Neuron (in vitro differentiated cells): ENCODE data around the gene ATR.
A peak's percentile ranks its signal among the peaks of the same experiment; 100 is the strongest.
"Not testable (repeated sequence)": the region's sequence is repeated elsewhere in the genome, so short reads cannot be mapped to it uniquely, and the experiment has no call there.

Source experiments
- H2AFZ ChIP-seq: one replicate; pipeline ENCODE4 v1.6.1; 2013; ENCODE audit warnings: low read depth, mild to moderate bottlenecking, inconsistent platforms, low read length, moderate library complexity
- H3K27me3 ChIP-seq: one replicate; pipeline ENCODE4 v1.6.1; 2013; ENCODE audit warnings: low read length; ENCODE audit not compliant: insufficient read depth
- H3K36me3 ChIP-seq: one replicate; pipeline ENCODE4 v1.6.1; 2013; ENCODE audit warnings: low read length; ENCODE audit not compliant: insufficient read depth
- H3K4me1 ChIP-seq: one replicate; pipeline ENCODE4 v1.6.1; 2013; ENCODE audit warnings: low read length; ENCODE audit not compliant: insufficient read depth
- H3K4me3 ChIP-seq: 2 replicates; pipeline ENCODE4 v1.5.1; 2013; ENCODE audit warnings: mild to moderate bottlenecking, low read length, moderate library complexity
- H3K9me3 ChIP-seq: one replicate; pipeline ENCODE4 v1.6.1; 2013; ENCODE audit warnings: low read length

The ATR gene

DNA sequence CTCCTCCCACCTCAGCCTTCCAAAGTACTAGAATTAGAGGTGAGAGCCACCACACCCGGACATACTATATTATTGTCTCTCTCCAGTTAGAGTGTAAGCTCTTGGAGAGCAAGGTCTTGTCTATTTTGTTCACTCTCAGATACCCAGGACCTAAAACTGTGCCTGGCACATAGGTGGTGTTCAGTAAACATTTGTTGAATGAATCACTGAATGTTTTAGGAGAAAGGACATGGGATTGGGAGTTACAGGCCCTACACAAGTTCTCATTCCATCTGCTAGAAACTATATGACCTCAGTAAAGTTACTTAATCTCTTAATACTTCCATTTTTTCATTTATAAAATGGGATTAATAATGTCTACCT, 1.5 kb upstream of the ATR start:
- H3K27me3 ChIP-seq: no peaks in the 10 kb centered on the region
- H3K4me3 ChIP-seq: no peak overlapping the region
- H3K36me3 ChIP-seq: no peaks in the 10 kb centered on the region
- H3K9me3 ChIP-seq: no peaks in the 10 kb centered on the region
- H3K4me1 ChIP-seq: peaks cover 17% of the 10 kb centered on the region
- H2AFZ ChIP-seq: no peak overlapping the region

DNA sequence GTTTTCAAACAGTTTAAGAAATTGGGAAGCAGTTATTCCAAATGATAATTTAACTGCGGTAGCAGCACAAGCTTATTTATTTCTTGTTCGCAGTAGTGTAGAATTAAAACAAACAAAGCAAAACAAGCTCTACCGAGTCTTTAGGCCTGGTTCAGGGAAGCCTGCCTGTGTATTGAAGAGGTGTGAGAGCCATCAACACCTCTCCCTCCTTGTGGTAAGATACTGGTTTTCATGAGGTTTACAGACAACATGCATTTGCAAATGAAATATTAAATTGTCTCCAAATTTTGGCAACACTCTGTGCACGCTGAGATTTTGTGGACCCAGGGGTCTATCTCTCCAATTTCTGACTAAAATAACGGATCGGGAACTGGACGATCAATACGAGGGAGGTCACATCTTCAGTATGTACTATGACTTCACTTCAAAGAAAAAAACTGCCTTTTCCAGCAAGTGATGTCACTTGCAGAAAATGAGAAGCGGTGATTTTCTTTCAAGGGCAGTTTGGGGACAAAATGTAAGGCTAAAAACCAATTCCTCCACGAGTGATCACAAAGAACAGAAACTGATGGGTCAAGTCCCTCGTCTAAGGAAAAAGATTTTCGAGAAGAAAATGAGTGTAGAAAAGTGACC, 721 bp downstream of the ATR start:
- Histone ChIP-seq H3K4me1 (peaks cover 19% of the 10 kb centered on the region), H3K36me3 (no peaks in the 10 kb centered on the region), H2AFZ (peak overlapping the region; percentile 85), H3K27me3 (no peaks in the 10 kb centered on the region), H3K4me3 (peak overlapping the region; percentile 91), H3K9me3 (no peaks in the 10 kb centered on the region)

DNA sequence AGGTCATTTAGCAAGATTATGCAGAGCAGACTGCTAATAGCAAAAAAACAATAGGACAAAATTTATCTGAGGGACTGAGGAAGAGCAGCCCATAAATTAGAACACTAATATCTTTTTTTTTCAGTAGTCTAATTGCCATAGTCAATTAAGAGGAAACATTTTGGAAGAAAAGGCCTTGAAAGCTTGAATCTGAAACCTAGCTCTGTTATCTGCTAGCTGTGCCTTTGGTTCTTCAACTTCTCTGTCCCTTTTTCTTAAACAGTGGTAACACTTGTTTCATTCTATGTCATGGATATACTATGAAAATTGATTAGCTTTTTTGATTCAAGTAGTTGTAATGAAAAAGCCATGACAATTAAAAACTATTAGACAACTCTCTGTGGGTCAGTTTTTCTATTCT, 1.7 kb downstream of the ATR start:
- Histone ChIP-seq H3K9me3 (no peaks in the 10 kb centered on the region), H3K36me3 (no peaks in the 10 kb centered on the region), H3K4me1 (peaks cover 19% of the 10 kb centered on the region), H3K27me3 (no peaks in the 10 kb centered on the region), H2AFZ (no peak overlapping the region), H3K4me3 (no peak overlapping the region)

DNA sequence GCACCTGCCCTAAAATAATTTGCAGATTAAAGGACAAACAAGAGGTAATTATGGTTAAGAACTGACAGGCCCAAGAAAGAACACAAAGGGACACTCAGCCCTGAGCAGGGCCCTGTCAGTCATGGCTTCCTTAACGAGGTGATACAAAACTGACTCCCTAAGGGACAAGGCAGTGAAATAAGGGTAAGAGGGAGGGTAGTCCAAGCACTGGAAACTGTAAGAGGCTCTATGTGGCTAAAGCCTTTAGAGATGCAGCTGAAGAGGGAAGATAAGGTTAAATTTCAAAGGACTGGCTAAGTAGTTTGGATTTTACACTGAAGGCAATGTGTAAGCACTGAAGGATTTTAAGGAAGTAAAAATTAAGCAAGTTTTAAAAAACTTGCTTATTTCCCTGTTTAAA, 3.9 kb downstream of the ATR start:
- Histone ChIP-seq H3K27me3 (no peaks in the 10 kb centered on the region), H3K9me3 (no peaks in the 10 kb centered on the region), H3K36me3 (no peaks in the 10 kb centered on the region), H3K4me1 (peaks cover 19% of the 10 kb centered on the region), H3K4me3 (no peak overlapping the region), H2AFZ (no peak overlapping the region)

DNA sequence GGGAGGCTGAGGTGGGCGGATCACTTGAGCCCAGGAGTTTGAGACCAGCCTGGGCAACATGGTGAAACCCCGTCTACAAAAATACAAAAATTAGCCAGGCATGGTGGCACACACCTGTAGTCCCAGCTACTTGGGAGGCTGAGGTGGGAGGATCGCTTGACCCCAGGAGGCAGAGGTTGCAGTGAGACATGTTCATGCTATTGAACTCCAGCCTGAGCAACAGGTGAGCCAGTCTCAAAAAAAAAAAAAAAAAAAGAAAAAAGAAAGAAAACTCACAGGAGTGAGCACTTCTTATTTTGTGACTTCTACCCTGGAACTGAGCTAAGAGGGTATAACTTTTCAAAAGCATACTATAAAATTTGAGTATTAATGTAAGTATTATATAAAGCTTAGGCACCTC, 4.3 kb downstream of the ATR start:
- H3K4me3 ChIP-seq, H3K9me3 ChIP-seq, H3K36me3 ChIP-seq, H2AFZ ChIP-seq, H3K27me3 ChIP-seq: not testable (repeated sequence)
- H3K4me1 ChIP-seq: peaks cover 16% of the 10 kb centered on the region

DNA sequence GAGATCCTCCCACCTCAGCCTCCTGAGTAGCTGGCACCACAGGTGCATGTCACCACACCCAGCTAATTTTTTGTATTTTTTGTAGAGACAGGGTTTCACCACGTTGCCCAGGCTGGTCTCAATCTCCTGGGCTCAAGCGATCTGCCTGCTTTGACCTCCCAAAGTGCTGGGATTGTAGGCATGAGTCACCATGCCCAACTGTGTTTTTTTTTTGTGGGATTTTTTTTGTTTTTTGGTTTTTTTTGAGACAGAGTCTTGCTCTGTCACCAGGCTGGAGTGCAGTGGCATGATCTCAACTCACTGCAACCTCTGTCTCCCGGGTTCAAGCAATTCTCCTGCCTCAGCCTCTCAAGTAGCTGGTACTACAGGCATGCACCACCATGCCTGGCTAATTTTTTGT, 9.1 kb downstream of the ATR start:
- not testable (repeated sequence) for H3K4me3 ChIP-seq, H3K4me1 ChIP-seq, H3K9me3 ChIP-seq, H3K27me3 ChIP-seq, H2AFZ ChIP-seq
- H3K36me3 ChIP-seq: peaks cover 15% of the 10 kb centered on the region

DNA sequence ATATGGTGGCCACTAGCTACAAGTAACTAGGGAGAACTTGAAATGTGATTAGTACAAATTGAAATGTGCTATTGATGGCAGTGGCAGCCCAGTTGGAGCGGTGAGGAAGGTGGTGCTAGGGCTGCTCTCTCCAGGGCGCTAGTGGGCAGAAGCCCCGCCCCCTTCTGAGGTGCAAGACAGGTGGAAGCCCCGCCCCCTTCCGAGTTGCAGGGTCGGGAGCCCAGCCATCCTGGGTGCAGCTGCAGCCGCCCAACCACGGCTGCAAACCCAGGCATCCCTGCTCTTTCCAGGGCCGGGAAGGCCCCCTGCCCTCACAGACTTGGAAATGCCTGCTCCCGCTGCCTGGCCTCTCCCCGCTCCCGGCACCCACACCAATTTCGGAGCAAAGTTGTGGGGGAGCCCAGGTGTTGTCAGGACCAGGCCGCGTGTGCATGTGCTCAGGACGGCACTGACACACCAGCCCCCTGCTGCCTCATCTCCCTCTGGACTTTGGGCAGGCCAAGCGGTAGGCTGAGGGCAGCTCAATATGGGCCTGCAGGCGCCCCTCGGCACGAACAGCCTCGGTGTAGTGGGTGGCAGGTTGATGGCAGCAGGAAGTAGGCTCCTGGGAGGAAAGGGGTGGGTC, 10.0 kb downstream of the ATR start:
- Histone ChIP-seq H3K36me3 (peaks cover 18% of the 10 kb centered on the region), H3K4me3 (no peak overlapping the region), H2AFZ (no peak overlapping the region), H3K4me1 (no peaks in the 10 kb centered on the region), H3K27me3 (no peaks in the 10 kb centered on the region), H3K9me3 (peaks cover 3% of the 10 kb centered on the region)

DNA sequence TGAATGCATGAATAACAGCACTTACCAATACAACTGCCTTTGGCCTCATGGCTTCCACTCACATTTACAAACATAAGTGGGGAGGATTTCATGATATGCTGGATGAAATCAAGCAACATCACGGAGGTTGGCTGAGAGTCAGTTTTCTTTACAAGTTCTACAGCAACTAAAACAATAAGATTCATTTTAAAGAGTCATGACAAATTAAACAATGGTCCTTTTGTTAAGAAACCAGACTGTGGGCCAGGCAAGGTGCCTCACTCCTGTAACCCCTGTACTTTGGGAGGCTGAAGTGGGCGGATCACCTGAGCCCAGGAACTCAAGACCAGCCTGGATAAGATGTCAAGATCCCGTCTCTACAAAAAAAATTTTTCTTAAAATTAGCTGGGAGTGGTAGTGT, 12.4 kb downstream of the ATR start:
- no peaks in the 10 kb centered on the region for H3K4me1 ChIP-seq
- peaks cover 28% of the 10 kb centered on the region for H3K36me3 ChIP-seq
- H3K27me3 ChIP-seq: no peaks in the 10 kb centered on the region

DNA sequence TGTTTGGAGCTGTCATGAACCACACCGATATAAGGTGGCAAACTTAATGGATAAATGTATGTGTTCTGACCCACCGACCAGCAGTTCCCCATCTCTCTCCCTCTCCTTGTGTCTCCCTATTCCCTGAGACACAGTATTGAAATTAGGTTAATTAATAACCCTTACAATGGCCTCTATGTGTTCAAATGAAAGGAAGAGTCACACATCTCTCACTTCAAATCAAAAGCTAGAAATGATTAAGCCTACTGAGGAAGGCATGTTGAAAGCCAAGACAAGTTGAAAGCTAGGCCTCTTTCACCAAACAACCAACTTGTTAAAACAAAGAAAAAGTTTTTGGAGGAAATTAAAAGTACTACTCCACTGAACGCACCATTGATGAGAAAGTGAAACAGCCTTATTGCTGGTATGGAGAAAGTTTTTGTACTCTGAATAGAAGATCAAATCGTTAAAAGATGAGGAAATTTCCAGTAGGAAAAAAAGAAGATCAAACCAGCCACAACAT, 15.0 kb downstream of the ATR start:
- H2AFZ ChIP-seq: no peak overlapping the region
- no peaks in the 10 kb centered on the region for H3K9me3 ChIP-seq
- H3K4me3 ChIP-seq: no peak overlapping the region
- H3K27me3 ChIP-seq: no peaks in the 10 kb centered on the region
- H3K36me3 ChIP-seq: peaks cover 35% of the 10 kb centered on the region
- H3K4me1 ChIP-seq: no peaks in the 10 kb centered on the region

More for the DNA sequence above, 12.4 kb downstream of the ATR start:
- H3K4me3 ChIP-seq: no peak overlapping the region
- H3K9me3 ChIP-seq: peaks cover 3% of the 10 kb centered on the region
- H2AFZ ChIP-seq: no peak overlapping the region

DNA sequence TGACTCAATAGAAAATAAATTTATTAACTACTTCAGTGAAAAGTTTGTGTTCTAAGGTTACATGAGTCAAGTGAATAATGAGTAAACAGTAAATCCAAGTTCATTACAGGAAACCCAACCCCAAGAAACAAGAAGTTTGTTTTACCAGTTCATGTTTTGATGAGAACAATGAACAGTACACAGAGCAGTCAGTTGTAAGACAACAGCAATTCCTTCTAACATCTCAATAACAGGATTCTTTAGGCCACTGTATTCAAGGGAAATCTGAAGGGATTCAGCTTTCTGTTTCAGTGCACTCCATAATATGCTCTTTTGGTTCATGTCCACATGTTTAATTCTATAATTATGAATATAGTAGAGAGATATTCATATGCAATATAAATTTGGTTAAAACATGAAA, 18.4 kb downstream of the ATR start:
- Histone ChIP-seq H3K4me1 (no peaks in the 10 kb centered on the region), H3K36me3 (peaks cover 51% of the 10 kb centered on the region)

DNA sequence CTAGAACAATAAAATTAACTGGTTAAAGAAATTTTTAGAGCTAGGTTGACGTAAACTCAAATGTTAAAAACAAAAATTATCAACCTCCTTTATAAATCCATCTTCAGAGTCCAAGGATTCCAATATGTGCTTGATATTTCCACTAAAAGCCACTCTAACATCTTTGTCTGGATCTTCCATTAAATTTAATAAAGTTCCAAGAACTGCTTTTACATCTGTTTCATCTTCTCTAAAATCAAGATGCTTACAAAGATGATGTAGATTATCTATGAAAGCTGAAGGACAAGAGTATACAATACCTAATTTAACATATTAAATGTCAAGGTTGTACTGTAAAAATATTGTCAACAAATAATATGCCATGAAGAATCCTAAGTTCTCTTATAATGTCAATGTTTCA, 24.8 kb downstream of the ATR start:
- Histone ChIP-seq H3K4me3 (no peak overlapping the region), H3K36me3 (peaks cover 65% of the 10 kb centered on the region)

More for the DNA sequence above, 18.4 kb downstream of the ATR start:
- Histone ChIP-seq H2AFZ (no peak overlapping the region), H3K4me3 (no peak overlapping the region), H3K9me3 (no peaks in the 10 kb centered on the region), H3K27me3 (no peaks in the 10 kb centered on the region)

DNA sequence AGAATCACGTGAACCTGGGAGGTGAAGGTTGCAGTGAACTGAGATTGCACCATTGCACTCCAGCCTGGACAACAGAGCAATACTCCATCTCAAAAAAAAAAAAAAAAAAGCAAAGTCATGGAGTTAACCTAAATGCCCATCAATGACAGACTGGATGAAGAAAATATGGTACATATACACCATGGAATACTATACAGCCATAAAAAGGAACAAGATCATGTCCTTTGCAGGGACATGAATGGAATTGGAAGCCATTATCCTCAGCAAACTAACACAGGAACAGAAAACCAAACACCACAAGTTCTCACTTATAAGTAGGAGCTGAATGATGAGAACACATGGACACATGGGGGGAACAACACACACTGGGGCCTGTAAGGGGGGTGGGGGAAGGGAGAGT, 26.0 kb downstream of the ATR start:
- peaks cover 62% of the 10 kb centered on the region for H3K36me3 ChIP-seq
- H2AFZ ChIP-seq, H3K9me3 ChIP-seq, H3K27me3 ChIP-seq, H3K4me1 ChIP-seq, H3K4me3 ChIP-seq: not testable (repeated sequence)

More for the DNA sequence above, 24.8 kb downstream of the ATR start:
- Histone ChIP-seq H3K9me3 (peaks cover 5% of the 10 kb centered on the region), H2AFZ (no peak overlapping the region), H3K4me1 (no peaks in the 10 kb centered on the region), H3K27me3 (no peaks in the 10 kb centered on the region)

DNA sequence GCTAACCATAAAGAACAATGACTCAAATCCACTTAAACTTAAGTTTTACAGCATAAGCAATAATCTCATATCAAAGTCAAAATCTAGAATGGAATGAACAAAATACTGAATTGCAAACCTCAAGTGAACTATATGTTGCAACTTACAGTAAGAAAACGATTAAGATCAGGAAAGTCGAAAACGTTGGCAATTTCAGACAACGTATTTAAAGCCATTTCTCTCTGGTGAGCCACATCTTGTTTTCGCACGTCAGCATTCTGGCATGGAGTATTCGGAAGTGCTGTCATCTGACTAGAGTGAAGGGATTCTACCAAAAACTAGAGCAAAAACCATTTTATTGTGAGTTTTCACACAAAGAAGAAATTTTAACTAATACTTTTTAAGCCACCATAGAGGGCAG, 28.5 kb downstream of the ATR start:
- no peaks in the 10 kb centered on the region for H3K27me3 ChIP-seq
- no peak overlapping the region for H2AFZ ChIP-seq
- peaks cover 56% of the 10 kb centered on the region for H3K36me3 ChIP-seq
- H3K4me1 ChIP-seq: no peaks in the 10 kb centered on the region
- H3K9me3 ChIP-seq: peaks cover 5% of the 10 kb centered on the region
- no peak overlapping the region for H3K4me3 ChIP-seq

DNA sequence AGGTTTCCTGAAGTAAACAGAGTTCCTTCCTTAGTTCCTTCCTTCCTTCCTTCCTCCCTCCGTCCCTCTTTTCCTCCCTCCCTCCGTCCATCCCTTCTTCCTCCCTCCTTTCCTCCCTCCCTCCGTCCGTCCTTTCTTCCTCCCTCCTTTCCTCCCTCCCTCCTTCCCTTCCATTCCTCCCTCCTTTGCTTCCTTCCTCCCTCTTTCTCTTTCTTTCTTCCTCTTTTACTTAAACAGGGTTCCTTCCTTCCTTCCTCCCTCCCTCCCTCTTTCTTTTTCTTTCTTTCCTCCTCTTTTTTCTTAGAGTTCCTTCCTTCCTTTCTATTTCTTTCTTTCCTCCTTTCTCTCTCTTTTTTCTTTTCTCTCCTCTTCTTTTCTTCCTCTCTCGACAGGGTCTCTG, 35.2 kb downstream of the ATR start:
- Histone ChIP-seq H3K36me3 (peaks cover 27% of the 10 kb centered on the region), H2AFZ (no peak overlapping the region), H3K9me3 (no peaks in the 10 kb centered on the region), H3K4me1 (no peaks in the 10 kb centered on the region), H3K4me3 (no peak overlapping the region), H3K27me3 (no peaks in the 10 kb centered on the region)
